ENCODE measurements around the gene MDM4.

MDM4 gene

GRCh38 chr1:204545202-204545601 lies 29.0 kb downstream of the MDM4 start:
- in situ Hi-C loops (cut with MboI; ENCODE audit: low sequenced_read_pairs, unreplicated experiment), result no loop called here
- TF ChIP-seq CTCF (IDR thresholded peaks at IDR 0.05; ENCODE audit: borderline replicate concordance, control extremely low read depth, extremely low read depth, insufficient read depth, missing control alignments), result no peak
- no peak for DNase-seq (ENCODE audit: low spot score)

- DNase-seq (ENCODE audit: low spot score), result peak; percentile 33
- TF ChIP-seq CTCF (IDR thresholded peaks at IDR 0.05; ENCODE audit: borderline replicate concordance, control extremely low read depth, extremely low read depth, insufficient read depth, missing control alignments), result no peak
- in situ Hi-C loops (cut with MboI; ENCODE audit: low sequenced_read_pairs, unreplicated experiment), result no loop called here
Observed at GRCh38 chr1:204545881-204546280, 29.7 kb downstream of the MDM4 start.

- in situ Hi-C loops (cut with MboI; ENCODE audit: low sequenced_read_pairs, unreplicated experiment), result no loop called here
- TF ChIP-seq CTCF (IDR thresholded peaks at IDR 0.05; ENCODE audit: borderline replicate concordance, control extremely low read depth, extremely low read depth, insufficient read depth, missing control alignments), result no peak
- no peak for DNase-seq (ENCODE audit: low spot score)
Observed at GRCh38 chr1:204548265-204548664, 32.1 kb downstream of the MDM4 start.

DNA sequence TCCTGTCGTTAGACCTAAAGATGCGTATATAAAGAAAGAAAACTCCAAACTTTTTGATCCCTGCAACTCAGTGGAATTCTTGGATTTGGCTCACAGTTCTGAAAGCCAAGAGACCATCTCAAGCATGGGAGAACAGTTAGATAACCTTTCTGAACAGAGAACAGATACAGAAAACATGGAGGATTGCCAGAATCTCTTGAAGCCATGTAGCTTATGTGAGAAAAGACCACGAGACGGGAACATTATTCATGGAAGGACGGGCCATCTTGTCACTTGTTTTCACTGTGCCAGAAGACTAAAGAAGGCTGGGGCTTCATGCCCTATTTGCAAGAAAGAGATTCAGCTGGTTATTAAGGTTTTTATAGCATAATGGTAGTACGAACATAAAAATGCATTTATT lies 33.1 kb downstream of the MDM4 start:
- no peak for TF ChIP-seq CTCF (IDR thresholded peaks at IDR 0.05; ENCODE audit: borderline replicate concordance, control extremely low read depth, extremely low read depth, insufficient read depth, missing control alignments)
- in situ Hi-C loops (cut with MboI; ENCODE audit: low sequenced_read_pairs, unreplicated experiment), result no loop called here
- DNase-seq (ENCODE audit: low spot score), result no peak

DNA sequence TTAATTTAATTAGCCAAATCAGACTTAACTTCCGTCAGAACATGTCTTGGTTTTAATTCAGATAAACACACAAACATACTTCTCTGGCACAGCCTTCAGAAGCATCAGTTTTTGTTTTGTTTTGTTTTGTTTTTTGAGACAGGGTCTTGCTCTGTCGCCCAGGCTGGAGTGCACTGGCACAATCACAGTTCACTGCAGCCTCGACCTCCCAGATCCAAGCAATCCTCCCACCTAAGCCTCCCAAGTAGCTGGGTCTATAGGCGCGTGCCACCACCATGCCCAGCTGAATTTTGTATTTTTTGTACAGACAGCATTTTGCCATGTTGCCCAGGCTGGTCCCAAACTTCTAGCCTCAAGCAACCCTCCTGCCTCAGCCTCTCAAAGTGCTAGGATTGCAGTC lies 34.7 kb downstream of the MDM4 start:
- DNase-seq (ENCODE audit: low spot score), result no peak
- TF ChIP-seq CTCF (IDR thresholded peaks at IDR 0.05; ENCODE audit: borderline replicate concordance, control extremely low read depth, extremely low read depth, insufficient read depth, missing control alignments), result no peak

GRCh38 chr1:204556458-204557052 lies 40.3 kb downstream of the MDM4 start:
- in situ Hi-C loops (cut with MboI; ENCODE audit: low sequenced_read_pairs, unreplicated experiment), result no loop called here
- no peak for TF ChIP-seq CTCF (IDR thresholded peaks at IDR 0.05; ENCODE audit: borderline replicate concordance, control extremely low read depth, extremely low read depth, insufficient read depth, missing control alignments)
- no peak for DNase-seq (ENCODE audit: low spot score)

More for the DNA sequence above, 34.7 kb downstream of the MDM4 start:
- in situ Hi-C loops (cut with MboI; ENCODE audit: low sequenced_read_pairs, unreplicated experiment), result no loop called here
